SK-N-SH (cell line): ENCODE data around the gene H1-8. TPM values are rescaled to one million over a fixed set of nuclear protein-coding genes. Genes with fewer than 3 reads are reported as not detected.
"Not testable (repeated sequence)": the region's sequence is repeated elsewhere in the genome, so short reads cannot be mapped to it uniquely, and the experiment has no call there.

ENCODE experiments used
- CTCF ChIA-PET: fragments of 300-600, 350-600 bp; formaldehyde crosslinking; extraction: SDS; loops from one replicate; lab custom pipeline; 2021; lab: Yijun Ruan, JAX
- POLR2A ChIA-PET: fragments of 350-600 bp; sonication (Branson Sonifier 250); formaldehyde crosslinking; extraction: SDS; loops from one replicate; lab custom pipeline; 2020; ENCODE audit warnings: antibody characterized with exemption, inconsistent platforms; lab: Yijun Ruan, JAX
- DNase-seq: peaks from one replicate; pipeline ENCODE4 v3.0.0; 2012
- H2AFZ ChIP-seq: fragments of 200-600 bp; sonication (generic); 2 replicates; pipeline ENCODE4 v1.8.1; 2016; ENCODE audit warnings: antibody characterized with exemption, mild to moderate bottlenecking, low read depth
- H3F3A ChIP-seq: fragments of 200-600 bp; sonication (generic); replicated peaks from 2 replicates; pipeline ENCODE3; 2016; ENCODE audit warnings: antibody characterized with exemption, mild to moderate bottlenecking; ENCODE audit not compliant: insufficient read depth
- H3K27ac ChIP-seq, 2 experiments: fragments of 200-500 bp in 1 of 2; fragments of 200-600 bp in 1 of 2; sonication (Bioruptor generic) in 1 of 2; sonication (generic), shearing (Covaris generic) in 1 of 2; 2 replicates each; pipeline versions ENCODE4 v1.5.1 to v1.6.1; 2014 to 2016; ENCODE audit warnings: low read depth in 2 of 2, inconsistent platforms in 1 of 2, low read length in 1 of 2, mild to moderate bottlenecking in 1 of 2, mixed read lengths in 1 of 2
- H3K27me3 ChIP-seq: fragments of 200-600 bp; sonication (generic), shearing (Covaris generic); 2 replicates; pipeline ENCODE4 v1.6.1; 2016; ENCODE audit warnings: mixed run types; ENCODE audit not compliant: insufficient read depth
- H3K36me3 ChIP-seq, 2 experiments: fragments of 200-500 bp in 1 of 2; fragments of 200-600 bp in 1 of 2; sonication (Bioruptor generic) in 1 of 2; sonication (generic) in 1 of 2; replicated peaks in 1 of 2; 2 replicates each; pipeline versions ENCODE3 to v1.5.1; 2014 to 2016; ENCODE audit warnings: low read length in 1 of 2, mild to moderate bottlenecking in 1 of 2; ENCODE audit not compliant: insufficient read depth in 2 of 2, control insufficient read depth in 1 of 2
- H3K4me1 ChIP-seq, 2 experiments: fragments of 200-500 bp in 1 of 2; fragments of 200-600 bp in 1 of 2; sonication (Bioruptor generic) in 1 of 2; sonication (generic), shearing (Covaris generic) in 1 of 2; 2 replicates each; pipeline versions ENCODE4 v1.5.1 to v1.6.1; 2014 to 2016; ENCODE audit warnings: low read depth in 1 of 2, low read length in 1 of 2, mixed run types in 1 of 2; ENCODE audit not compliant: insufficient read depth in 2 of 2, control insufficient read depth in 1 of 2
- H3K4me2 ChIP-seq: fragments of 200-600 bp; sonication (generic), shearing (Covaris generic); 2 replicates; pipeline ENCODE4 v1.6.1; 2017; ENCODE audit warnings: mixed run types
- H3K4me3 ChIP-seq, 2 experiments: fragments of 200-500 bp in 1 of 2; fragments of 200-600 bp in 1 of 2; sonication (Bioruptor generic) in 1 of 2; sonication (generic), shearing (Covaris generic) in 1 of 2; 2 replicates each; pipeline versions ENCODE4 v1.5.1 to v1.8.1; 2014 to 2016; ENCODE audit warnings: low read depth in 2 of 2, inconsistent platforms in 1 of 2, low read length in 1 of 2, mild to moderate bottlenecking in 1 of 2, mixed read lengths in 1 of 2, moderate library complexity in 1 of 2
- H3K79me2 ChIP-seq: fragments of 200-600 bp; sonication (generic); 2 replicates; pipeline ENCODE4 v1.8.1; 2017; ENCODE audit warnings: mild to moderate bottlenecking; ENCODE audit not compliant: insufficient read depth
- H3K9ac ChIP-seq: fragments of 200-600 bp; sonication (generic); 2 replicates; pipeline ENCODE4 v1.6.1; 2017; ENCODE audit warnings: mixed run types
- H3K9me2 ChIP-seq: fragments of 200-600 bp; sonication (generic); 2 replicates; pipeline ENCODE4 v1.6.1; 2017; ENCODE audit warnings: mixed run types
- H3K9me3 ChIP-seq: fragments of 200-600 bp; sonication (generic); 2 replicates; pipeline ENCODE4 v1.6.1; 2017; ENCODE audit warnings: mixed run types, mild to moderate bottlenecking, moderate library complexity
- H4K20me1 ChIP-seq: fragments of 200-600 bp; sonication (generic); 2 replicates; pipeline ENCODE4 v1.6.1; 2017; ENCODE audit warnings: mild to moderate bottlenecking, mixed run types; ENCODE audit not compliant: insufficient read depth
- ELF1 ChIP-seq: IDR thresholded peaks from 2 replicates; pipeline ENCODE4 v1.4.0; 2012
- FOSL2 ChIP-seq: IDR thresholded peaks from 2 replicates; pipeline ENCODE4 v1.4.0; 2012; ENCODE audit warnings: low read depth, mild to moderate bottlenecking, moderate library complexity, borderline replicate concordance
- FOXM1 ChIP-seq: IDR thresholded peaks from 2 replicates; pipeline ENCODE4 v1.4.0; 2012; ENCODE audit warnings: low read depth, mild to moderate bottlenecking
- POLR2AphosphoS5 ChIP-seq: IDR thresholded peaks from 2 replicates; pipeline ENCODE4 v1.6.1; 2012; ENCODE audit warnings: low read depth, low read length
- RXRA ChIP-seq: IDR thresholded peaks from 2 replicates; pipeline ENCODE4 v1.4.0; 2012; ENCODE audit warnings: low read depth, mild to moderate bottlenecking, borderline replicate concordance
- TCF12 ChIP-seq: IDR thresholded peaks from 2 replicates; pipeline ENCODE4 v1.4.0; 2012
- WGBS: methylation state at CpG from one replicate; pipeline ENCODE4 v1.1.6; 2017; ENCODE audit warnings: low lambda C conversion rate; 5-methylcytosine and 5-hydroxymethylcytosine counted together
- polyA plus RNA-seq, 3 experiments: library from polyadenylated mRNA; depleted of rRNA; stranded (reverse); fragments of >200 nt; gene quantifications; 2 replicates each; pipeline ENCODE4 v1.2.3, GENCODE V29; 2012
- TF ChIP-seq, protein P1 (sequence below): IDR thresholded peaks from 2 replicates; pipeline ENCODE4 v1.4.0; 2012; ENCODE audit warnings: low read depth, borderline replicate concordance

The H1-8 gene
- polyA plus RNA-seq, 1 of the 3 experiments (the other 2 are of a cell fraction), result not detected

DNA sequence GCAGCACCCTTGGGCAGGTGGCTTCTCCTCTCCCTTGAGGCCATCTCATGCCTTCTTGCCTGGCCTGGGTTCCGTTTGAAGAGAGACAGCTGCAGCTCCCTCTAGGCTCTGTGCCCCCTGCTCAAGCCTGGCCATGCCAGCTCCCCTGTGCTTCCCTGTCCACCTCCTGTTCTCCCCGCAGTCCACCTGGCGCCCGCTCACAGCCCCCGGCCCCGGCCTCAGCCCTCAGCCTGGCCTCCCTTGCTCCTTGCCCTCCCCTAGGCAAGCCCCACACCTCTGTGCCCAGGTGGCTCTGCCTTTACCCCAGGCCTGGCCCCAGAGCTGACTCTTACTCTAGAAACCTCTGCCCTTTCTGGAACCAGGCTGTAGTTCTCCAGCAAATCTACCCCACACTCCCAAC is 28.4 kb upstream of the H1-8 start:
- no peak for DNase-seq
- Histone ChIP-seq H3K79me2 (no peaks in the 10 kb centered on the region), H3K9me2 (no peaks in the 10 kb centered on the region), H3K27me3 (no peaks in the 10 kb centered on the region), H3K9ac (no peak overlapping the region), H3K27ac (no peak overlapping the region), H2AFZ (no peak overlapping the region), H3K4me2 (no peak overlapping the region), H3K9me3 (no peaks in the 10 kb centered on the region), H3K4me1 (peaks cover 0 to under 1% of the 10 kb centered on the region in 2 experiments; a peak in 1 of 4 replicates), H3F3A (no peaks in the 10 kb centered on the region), H4K20me1 (no peaks in the 10 kb centered on the region), H3K4me3 (no peak overlapping the region), H3K36me3 (peaks cover 0 to 2% of the 10 kb centered on the region in 2 experiments)
- 100% methylated on average over 6 of the region's 6 CpGs for WGBS
- ChIA-PET POLR2A (no interaction called here), CTCF (interaction anchor here (1.0 kb wide), 1 partner anchor 428 kb away, joined by 3 read pairs; no protein-coding TSS in a partner anchor)
- TF ChIP-seq FOSL2 (no peak), ELF1 (no peak), POLR2AphosphoS5 (no peak), RXRA (no peak), TCF12 (no peak), FOXM1 (no peak)
- TF ChIP-seq, protein P1, sequence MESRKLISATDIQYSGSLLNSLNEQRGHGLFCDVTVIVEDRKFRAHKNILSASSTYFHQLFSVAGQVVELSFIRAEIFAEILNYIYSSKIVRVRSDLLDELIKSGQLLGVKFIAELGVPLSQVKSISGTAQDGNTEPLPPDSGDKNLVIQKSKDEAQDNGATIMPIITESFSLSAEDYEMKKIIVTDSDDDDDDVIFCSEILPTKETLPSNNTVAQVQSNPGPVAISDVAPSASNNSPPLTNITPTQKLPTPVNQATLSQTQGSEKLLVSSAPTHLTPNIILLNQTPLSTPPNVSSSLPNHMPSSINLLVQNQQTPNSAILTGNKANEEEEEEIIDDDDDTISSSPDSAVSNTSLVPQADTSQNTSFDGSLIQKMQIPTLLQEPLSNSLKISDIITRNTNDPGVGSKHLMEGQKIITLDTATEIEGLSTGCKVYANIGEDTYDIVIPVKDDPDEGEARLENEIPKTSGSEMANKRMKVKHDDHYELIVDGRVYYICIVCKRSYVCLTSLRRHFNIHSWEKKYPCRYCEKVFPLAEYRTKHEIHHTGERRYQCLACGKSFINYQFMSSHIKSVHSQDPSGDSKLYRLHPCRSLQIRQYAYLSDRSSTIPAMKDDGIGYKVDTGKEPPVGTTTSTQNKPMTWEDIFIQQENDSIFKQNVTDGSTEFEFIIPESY, result no peak

DNA sequence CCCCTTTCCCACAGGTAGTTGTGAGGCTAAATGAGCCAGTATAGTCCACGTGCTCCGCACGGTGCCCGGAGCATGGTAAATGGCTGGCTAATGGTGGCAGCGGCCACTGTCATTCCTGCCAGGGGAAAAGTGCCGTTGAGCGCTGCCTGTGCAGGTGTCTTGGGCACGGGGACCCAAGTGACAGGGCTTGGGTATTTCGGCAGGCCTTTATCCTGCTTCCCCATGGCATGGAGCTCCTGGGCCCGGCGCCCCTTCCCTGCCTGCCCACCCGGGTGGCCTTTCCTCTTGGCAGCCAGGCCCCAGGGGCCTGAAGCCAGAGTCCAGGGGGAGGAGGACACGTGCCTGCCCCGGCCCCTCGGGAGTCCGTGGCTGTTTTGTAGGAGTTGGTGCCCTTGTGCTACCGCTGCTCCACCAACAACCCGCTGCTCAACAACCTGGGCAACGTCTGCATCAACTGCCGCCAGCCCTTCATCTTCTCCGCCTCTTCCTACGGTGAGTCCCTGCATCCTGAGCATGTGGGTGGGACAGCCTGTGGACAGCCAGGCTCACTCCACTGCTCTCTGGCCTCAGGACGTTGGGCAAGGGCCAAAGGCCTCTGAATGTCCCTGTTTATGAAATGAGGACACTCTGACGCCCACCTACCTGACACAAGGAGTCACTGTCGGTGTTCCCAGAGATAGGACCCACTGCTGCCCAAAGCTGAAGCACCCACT is 27.7 kb upstream of the H1-8 start:
- H4K20me1 ChIP-seq, H3K9me2 ChIP-seq, H3K27me3 ChIP-seq, H2AFZ ChIP-seq, H3F3A ChIP-seq, H3K36me3 ChIP-seq, DNase-seq, H3K9me3 ChIP-seq, H3K79me2 ChIP-seq, H3K9ac ChIP-seq, H3K4me1 ChIP-seq, H3K27ac ChIP-seq, POLR2A ChIA-PET, H3K4me2 ChIP-seq, H3K4me3 ChIP-seq: not testable (repeated sequence)
- CTCF ChIA-PET, result interaction anchor here (1.0 kb wide), 1 partner anchor 427 kb away, joined by 3 read pairs; no protein-coding TSS in a partner anchor
- WGBS, result 92% methylated on average over 17 of the region's 25 CpGs

GRCh38 chr3:129515821-129516432 is 27.0 kb upstream of the H1-8 start:
- POLR2A ChIA-PET, H3K4me2 ChIP-seq, H3K79me2 ChIP-seq, H3K9me3 ChIP-seq, H3K27me3 ChIP-seq, H3K9ac ChIP-seq, DNase-seq, H2AFZ ChIP-seq, H4K20me1 ChIP-seq, H3K4me3 ChIP-seq, H3F3A ChIP-seq, CTCF ChIA-PET, H3K27ac ChIP-seq, H3K9me2 ChIP-seq, H3K36me3 ChIP-seq: not testable (repeated sequence)
- WGBS, result 93% methylated on average over 7 of the region's 7 CpGs
- peaks cover 0 to 11% of the 10 kb centered on the region in 2 experiments; a peak in 2 of 4 replicates for H3K4me1 ChIP-seq
